Suppressor macrophage treated with lipopolysaccharide for 1 hour (primary cell): ENCODE results near the gene SEMA6D.
"Not testable (repeated sequence)": the region's sequence is repeated elsewhere in the genome, so short reads cannot be mapped to it uniquely, and the experiment has no call there.

ENCODE experiments used
- DNase-seq, 3 donors: peaks; one replicate each; pipeline ENCODE4 v3.0.0-alpha.2; 2020 to 2022

SEMA6D gene

GRCh38 chr15:47718497-47719437 is 1.5 kb downstream of the SEMA6D start:
- peak; percentile 11 to 36 (median 27) for DNase-seq

GRCh38 chr15:47719730-47720129 is 2.4 kb downstream of the SEMA6D start:
- no peak for DNase-seq

- DNase-seq: no peak
Observed at GRCh38 chr15:47720555-47720954, 3.2 kb downstream of the SEMA6D start.

- no peak for DNase-seq
Observed at GRCh38 chr15:47721676-47722075, 4.4 kb downstream of the SEMA6D start.

- DNase-seq: no peak
Observed at GRCh38 chr15:47724346-47724745, 7.0 kb downstream of the SEMA6D start.

- DNase-seq: no peak
Observed at GRCh38 chr15:47725051-47725450, 7.7 kb downstream of the SEMA6D start.

- no peak for DNase-seq
Observed at GRCh38 chr15:47725906-47726305, 8.6 kb downstream of the SEMA6D start.

GRCh38 chr15:47726399-47726823 is 9.1 kb downstream of the SEMA6D start:
- DNase-seq: no peak

GRCh38 chr15:47727137-47727536 is 9.8 kb downstream of the SEMA6D start:
- DNase-seq: no peak

- DNase-seq: no peak
Observed at GRCh38 chr15:47727676-47728075, 10.4 kb downstream of the SEMA6D start.

- DNase-seq: no peak
Observed at GRCh38 chr15:47728426-47728825, 11.1 kb downstream of the SEMA6D start.

GRCh38 chr15:47728886-47729285 is 11.6 kb downstream of the SEMA6D start:
- DNase-seq: no peak

- DNase-seq: no peak
Observed at GRCh38 chr15:47731230-47731629, 13.9 kb downstream of the SEMA6D start.

- DNase-seq: no peak
Observed at GRCh38 chr15:47732248-47732647, 14.9 kb downstream of the SEMA6D start.

- no peak for DNase-seq
Observed at GRCh38 chr15:47733085-47733484, 15.8 kb downstream of the SEMA6D start.

- DNase-seq: no peak
Observed at GRCh38 chr15:47736143-47736786, 19.0 kb downstream of the SEMA6D start.

- DNase-seq: peak in 1 of 3 donors; percentile 2
Observed at GRCh38 chr15:47737477-47737876, 20.2 kb downstream of the SEMA6D start.

GRCh38 chr15:47738144-47738825 is 21.0 kb downstream of the SEMA6D start:
- not testable (repeated sequence) for DNase-seq

GRCh38 chr15:47741082-47741481 is 23.8 kb downstream of the SEMA6D start:
- no peak for DNase-seq

GRCh38 chr15:47741907-47742306 is 24.6 kb downstream of the SEMA6D start:
- no peak for DNase-seq

GRCh38 chr15:47742334-47742733 is 25.0 kb downstream of the SEMA6D start:
- DNase-seq: no peak

GRCh38 chr15:47742742-47743141 is 25.4 kb downstream of the SEMA6D start:
- no peak for DNase-seq

- no peak for DNase-seq
Observed at GRCh38 chr15:47743385-47743784, 26.1 kb downstream of the SEMA6D start.

GRCh38 chr15:47743886-47744285 is 26.6 kb downstream of the SEMA6D start:
- DNase-seq: no peak
